Glutamatergic neuron (in vitro differentiated cells): ENCODE measurements around the gene TSPAN14. TPM values are rescaled to one million over a fixed set of nuclear protein-coding genes. Genes with fewer than 3 reads are reported as not detected.
A peak's percentile ranks its signal among the peaks of the same experiment; 100 is the strongest.

Experiments
- DNase-seq: peaks from one replicate; pipeline ENCODE4 v3.0.0; 2022
- H3K27ac Mint-ChIP-seq: one replicate; pipeline ENCODE4 v1.8.0; 2020; ENCODE audit warnings: mild to moderate bottlenecking, mixed read lengths, inconsistent platforms; ENCODE audit not compliant: unreplicated experiment
- H3K27me3 Mint-ChIP-seq: one replicate; pipeline ENCODE4 v1.8.0; 2020; ENCODE audit warnings: mild to moderate bottlenecking, moderate library complexity, mixed read lengths, inconsistent platforms; ENCODE audit not compliant: unreplicated experiment
- H3K36me3 Mint-ChIP-seq: one replicate; pipeline ENCODE4 v1.8.0; 2020; ENCODE audit warnings: mild to moderate bottlenecking, mixed read lengths, inconsistent platforms; ENCODE audit not compliant: unreplicated experiment
- H3K4me1 Mint-ChIP-seq: one replicate; pipeline ENCODE4 v1.8.0; 2020; ENCODE audit warnings: mild to moderate bottlenecking, low read depth, mixed read lengths, inconsistent platforms; ENCODE audit not compliant: unreplicated experiment
- H3K4me3 Mint-ChIP-seq: one replicate; pipeline ENCODE4 v1.8.0; 2020; ENCODE audit warnings: mild to moderate bottlenecking, mixed read lengths, inconsistent platforms; ENCODE audit not compliant: unreplicated experiment
- H3K9me3 Mint-ChIP-seq: one replicate; pipeline ENCODE4 v1.8.0; 2020; ENCODE audit warnings: mild to moderate bottlenecking, moderate library complexity, mixed read lengths, inconsistent platforms; ENCODE audit not compliant: unreplicated experiment
- total RNA-seq: library from RNA; stranded (reverse); fragmentation: NEBNext Ultra II Directional; extraction: Animal tissue kit (Norgen Biotek cat#: 25700); gene quantifications from one replicate; pipeline ENCODE4 v1.2.1, GENCODE V29; 2021; ENCODE audit not compliant: unreplicated experiment
- TF ChIP-seq, protein P1 (sequence below): fragments of 200-600 bp; sonication (generic); IDR thresholded peaks from one replicate; pipeline ENCODE4 v1.5.0; 2021; ENCODE audit not compliant: partially characterized antibody, unreplicated experiment

The TSPAN14 gene
- total RNA-seq, 1 donor from 2014 or later, result 141 TPM

GRCh38 chr10:80470266-80470665 lies 16.2 kb downstream of the TSPAN14 start:
- Mint-ChIP-seq H3K27ac (no peak overlapping the region), H3K9me3 (peaks cover 2% of the 10 kb centered on the region), H3K27me3 (peaks cover 2% of the 10 kb centered on the region), H3K36me3 (no peaks in the 10 kb centered on the region), H3K4me3 (no peak overlapping the region), H3K4me1 (peaks cover 48% of the 10 kb centered on the region)
- DNase-seq, result no peak
- TF ChIP-seq, protein P1, sequence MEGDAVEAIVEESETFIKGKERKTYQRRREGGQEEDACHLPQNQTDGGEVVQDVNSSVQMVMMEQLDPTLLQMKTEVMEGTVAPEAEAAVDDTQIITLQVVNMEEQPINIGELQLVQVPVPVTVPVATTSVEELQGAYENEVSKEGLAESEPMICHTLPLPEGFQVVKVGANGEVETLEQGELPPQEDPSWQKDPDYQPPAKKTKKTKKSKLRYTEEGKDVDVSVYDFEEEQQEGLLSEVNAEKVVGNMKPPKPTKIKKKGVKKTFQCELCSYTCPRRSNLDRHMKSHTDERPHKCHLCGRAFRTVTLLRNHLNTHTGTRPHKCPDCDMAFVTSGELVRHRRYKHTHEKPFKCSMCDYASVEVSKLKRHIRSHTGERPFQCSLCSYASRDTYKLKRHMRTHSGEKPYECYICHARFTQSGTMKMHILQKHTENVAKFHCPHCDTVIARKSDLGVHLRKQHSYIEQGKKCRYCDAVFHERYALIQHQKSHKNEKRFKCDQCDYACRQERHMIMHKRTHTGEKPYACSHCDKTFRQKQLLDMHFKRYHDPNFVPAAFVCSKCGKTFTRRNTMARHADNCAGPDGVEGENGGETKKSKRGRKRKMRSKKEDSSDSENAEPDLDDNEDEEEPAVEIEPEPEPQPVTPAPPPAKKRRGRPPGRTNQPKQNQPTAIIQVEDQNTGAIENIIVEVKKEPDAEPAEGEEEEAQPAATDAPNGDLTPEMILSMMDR, result no peak

DNA sequence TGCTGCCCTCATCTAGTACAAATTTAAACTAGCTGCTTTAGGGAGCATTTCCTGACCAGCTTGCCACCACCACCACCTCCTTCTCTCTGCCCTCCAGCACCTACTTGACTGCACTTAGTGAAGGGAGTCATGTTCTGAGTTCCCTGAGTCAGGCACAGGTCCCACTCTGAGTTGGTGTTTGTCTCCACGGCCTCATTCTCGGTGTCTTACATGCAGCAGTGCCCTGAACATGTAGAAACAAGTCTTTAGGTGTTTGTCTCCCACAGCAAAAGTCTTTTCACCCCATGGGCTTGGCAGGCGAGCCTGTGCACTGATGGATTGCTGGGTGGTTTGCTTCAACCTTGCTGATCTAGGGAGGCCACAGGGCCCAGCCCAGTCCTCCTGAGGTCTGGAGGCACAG lies 16.9 kb downstream of the TSPAN14 start:
- TF ChIP-seq, protein P1, result no peak
- peak overlapping the region; percentile 34 for H3K4me3 Mint-ChIP-seq
- peaks cover 40% of the 10 kb centered on the region for H3K4me1 Mint-ChIP-seq
- no peak for DNase-seq
- H3K27me3 Mint-ChIP-seq, result peaks cover 2% of the 10 kb centered on the region
- no peaks in the 10 kb centered on the region for H3K36me3 Mint-ChIP-seq
- H3K27ac Mint-ChIP-seq, result no peak overlapping the region
- H3K9me3 Mint-ChIP-seq, result peaks cover 2% of the 10 kb centered on the region

DNA sequence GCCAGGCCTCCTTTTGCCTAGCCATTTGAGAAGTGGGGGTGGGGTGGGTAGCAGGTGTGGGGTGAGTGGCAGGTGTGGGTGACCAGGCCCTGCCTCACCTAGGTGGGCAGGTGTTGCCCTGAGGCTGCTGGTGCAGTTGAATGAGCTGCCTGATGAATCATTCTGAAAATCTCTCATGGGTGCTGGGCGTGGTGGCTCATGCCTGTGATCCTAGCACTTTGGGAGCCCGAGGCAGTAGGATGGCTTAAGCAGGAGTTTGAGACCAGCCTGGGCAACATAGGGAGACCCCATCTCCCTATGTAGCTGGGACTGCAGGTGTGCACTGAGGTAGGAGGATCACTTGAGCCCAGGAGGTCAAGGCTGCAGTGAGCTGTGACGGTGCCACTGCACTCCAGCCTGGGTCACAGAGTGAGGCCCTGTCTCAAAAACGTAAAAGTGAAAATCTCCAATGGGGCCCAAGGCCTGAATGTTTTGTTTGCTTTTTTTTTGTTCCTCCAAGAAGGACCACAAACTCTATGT lies 17.7 kb downstream of the TSPAN14 start:
- TF ChIP-seq, protein P1, result no peak
- Mint-ChIP-seq H3K27me3 (peaks cover 2% of the 10 kb centered on the region), H3K4me1 (peaks cover 35% of the 10 kb centered on the region), H3K27ac (no peak overlapping the region), H3K9me3 (peaks cover 2% of the 10 kb centered on the region), H3K36me3 (no peaks in the 10 kb centered on the region), H3K4me3 (no peak overlapping the region)
- DNase-seq, result no peak

DNA sequence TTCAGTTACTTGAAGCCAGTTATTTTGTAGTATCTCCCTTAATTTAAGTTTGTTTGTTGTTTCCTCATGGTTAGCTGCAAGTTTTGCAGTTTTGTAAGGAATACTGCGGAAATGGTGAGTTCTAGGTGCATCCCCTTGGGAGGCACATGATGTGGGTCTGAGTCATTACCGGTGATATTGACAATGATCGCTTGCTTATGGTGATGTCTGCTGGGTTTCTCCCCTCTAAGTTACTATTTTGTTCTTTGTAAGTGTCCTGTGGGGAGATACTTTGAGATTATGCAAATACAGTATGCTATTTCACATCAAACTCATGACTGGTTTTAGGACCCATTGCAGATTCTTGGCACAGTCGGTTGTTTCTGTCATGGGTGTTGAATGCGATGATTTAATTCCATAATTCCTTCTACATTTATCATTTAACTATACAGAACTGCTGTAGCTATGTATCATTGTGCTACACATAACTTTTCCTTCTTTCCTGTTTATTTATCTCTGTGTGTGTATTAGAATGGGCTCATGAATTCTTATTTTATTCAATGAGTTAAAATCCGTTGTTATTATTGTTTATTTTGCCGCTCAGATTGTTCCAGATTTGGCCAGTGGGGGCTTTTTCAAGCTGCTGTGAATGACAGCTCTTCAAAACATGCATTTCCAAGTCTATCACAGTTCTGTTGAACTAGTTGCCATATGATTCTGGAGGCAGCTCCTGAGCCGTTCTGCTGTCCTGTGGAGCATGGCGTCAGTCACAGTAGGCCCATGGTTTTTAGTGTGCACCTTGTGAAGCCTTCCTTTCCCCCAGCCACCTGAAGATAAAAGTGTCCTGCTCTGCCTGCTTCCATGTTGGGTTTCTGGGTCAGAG lies 18.4 kb downstream of the TSPAN14 start:
- DNase-seq, result no peak
- peaks cover 36% of the 10 kb centered on the region for H3K4me1 Mint-ChIP-seq
- TF ChIP-seq, protein P1, result no peak
- peaks cover 2% of the 10 kb centered on the region for H3K27me3 Mint-ChIP-seq
- H3K36me3 Mint-ChIP-seq, result peaks cover 5% of the 10 kb centered on the region
- peaks cover 4% of the 10 kb centered on the region for H3K9me3 Mint-ChIP-seq
- no peak overlapping the region for H3K4me3 Mint-ChIP-seq
- H3K27ac Mint-ChIP-seq, result no peak overlapping the region

DNA sequence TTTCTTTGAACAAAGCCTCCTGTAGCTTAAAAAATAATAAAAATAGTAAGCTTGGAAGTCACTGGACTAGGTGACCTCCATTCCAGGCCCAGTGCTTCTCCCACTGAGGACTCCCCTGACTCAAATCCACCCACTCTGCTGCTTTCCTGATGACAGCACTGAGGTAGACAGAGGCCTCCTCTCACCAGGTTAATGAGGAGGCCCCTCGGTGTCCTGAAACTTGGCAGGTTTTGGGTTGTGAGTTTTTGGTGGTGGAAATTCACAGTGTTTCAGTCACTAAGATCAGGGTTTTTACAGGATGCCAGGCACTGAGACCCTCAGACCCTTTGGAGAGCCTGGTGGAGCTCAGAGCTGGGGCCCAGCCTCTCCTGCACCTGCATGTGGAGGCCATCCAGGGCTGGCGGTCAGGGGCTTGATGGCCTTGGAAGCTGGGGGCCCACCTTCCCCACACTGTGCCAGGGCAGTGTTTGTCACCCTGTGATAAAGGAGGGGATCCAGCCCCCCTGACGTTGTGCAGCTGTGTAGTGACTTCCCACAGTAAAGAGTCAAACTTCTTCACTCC lies 19.1 kb downstream of the TSPAN14 start:
- Mint-ChIP-seq H3K4me1 (peaks cover 36% of the 10 kb centered on the region), H3K9me3 (peaks cover 8% of the 10 kb centered on the region), H3K27ac (no peak overlapping the region), H3K27me3 (peaks cover 2% of the 10 kb centered on the region), H3K4me3 (no peak overlapping the region), H3K36me3 (peaks cover 11% of the 10 kb centered on the region)
- DNase-seq, result no peak
- TF ChIP-seq, protein P1, result no peak
